Lower lobe of right lung (tissue), 2 donors: Measurements from ENCODE around the gene COG6. TPM values are rescaled to one million over a fixed set of nuclear protein-coding genes. Genes with fewer than 3 reads are reported as not detected.

Experiments used
- ATAC-seq, 2 donors: fragments of 200-7000 bp; cut with Tn5 transposase; one replicate each; pipeline ENCODE4 v1.9.1; 2020 to 2022; ENCODE audit warnings: mild to moderate bottlenecking in 2 of 2, moderate library complexity in 2 of 2
- DNase-seq: peaks from one replicate; pipeline ENCODE4 v3.0.0-alpha.2; 2020
- H3K27ac ChIP-seq: fragments of 200-600 bp; one replicate; pipeline ENCODE4 v1.8.0; 2022
- H3K27me3 ChIP-seq: fragments of 200-600 bp; one replicate; pipeline ENCODE4 v1.8.0; 2022; ENCODE audit warnings: low read depth
- H3K36me3 ChIP-seq: fragments of 200-600 bp; one replicate; pipeline ENCODE4 v1.8.0; 2022; ENCODE audit warnings: mild to moderate bottlenecking
- H3K4me1 ChIP-seq: fragments of 200-600 bp; one replicate; pipeline ENCODE4 v1.8.0; 2022
- H3K4me3 ChIP-seq: fragments of 200-600 bp; one replicate; pipeline ENCODE4 v1.8.0; 2022; ENCODE audit warnings: mild to moderate bottlenecking
- H3K9me3 ChIP-seq: fragments of 200-600 bp; one replicate; pipeline ENCODE4 v1.8.0; 2022
- CTCF ChIP-seq: fragments of 200-600 bp; IDR thresholded peaks from one replicate; pipeline ENCODE4 v1.8.0; 2022; ENCODE audit warnings: antibody characterized with exemption, mild to moderate bottlenecking
- intact Hi-C: fragments of 100-400 bp; cut with DNase I; formaldehyde crosslinking; loops from one replicate; pipeline ENCODE4 v1.11.0; 2022
- total RNA-seq: library from RNA; stranded (reverse); fragmentation: NEBNext Ultra II Directional; extraction: Animal tissue kit (Norgen Biotek cat#: 25700); gene quantifications from one replicate; pipeline ENCODE4 v1.2.1, GENCODE V29; 2021
- donor health status: DM: no; HTN: yes; CAD: no; lungs with severe emphysema.

The COG6 gene
- total RNA-seq, 1 donor from 2014 or later: 28.6 TPM

DNA sequence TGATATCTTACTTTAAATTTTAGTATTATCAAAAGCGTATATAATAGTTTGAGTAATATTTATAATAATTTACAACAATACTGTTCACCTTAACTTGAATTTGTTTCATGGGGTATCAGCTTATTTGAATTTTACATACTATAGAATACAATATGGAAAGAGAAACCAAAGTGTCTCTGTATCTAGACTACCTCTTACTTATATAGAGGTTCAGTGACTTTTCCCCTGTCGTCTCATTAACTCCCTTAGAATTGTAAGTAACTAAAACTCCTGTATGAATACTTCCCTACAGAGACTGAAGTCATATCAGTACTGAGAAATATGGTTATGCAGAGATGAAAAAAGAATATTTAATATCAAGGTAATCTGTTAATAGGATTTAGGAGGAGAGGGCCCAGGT, 26.8 kb downstream of the COG6 start:
- H3K27ac ChIP-seq: no peak overlapping the region
- no peaks in the 10 kb centered on the region for H3K9me3 ChIP-seq
- no peaks in the 10 kb centered on the region for H3K27me3 ChIP-seq
- no peak for TF ChIP-seq CTCF
- ATAC-seq: no peak
- intact Hi-C loops: no loop called here
- DNase-seq: no peak
- no peak overlapping the region for H3K4me3 ChIP-seq
- H3K36me3 ChIP-seq: peaks cover 48% of the 10 kb centered on the region
- no peaks in the 10 kb centered on the region for H3K4me1 ChIP-seq

- Histone ChIP-seq H3K4me3 (no peak overlapping the region), H3K4me1 (no peaks in the 10 kb centered on the region), H3K36me3 (peaks cover 51% of the 10 kb centered on the region), H3K27me3 (no peaks in the 10 kb centered on the region), H3K9me3 (no peaks in the 10 kb centered on the region), H3K27ac (no peak overlapping the region)
- no peak for TF ChIP-seq CTCF
- intact Hi-C loops: no loop called here
- ATAC-seq: no peak
- no peak for DNase-seq
These were observed 27.3 kb downstream of the COG6 start for GRCh38 chr13:39682788-39683187.

- H3K27me3 ChIP-seq: no peaks in the 10 kb centered on the region
- DNase-seq (no peak), ATAC-seq (peak in 1 of 2 donors; percentile 54)
- H3K4me1 ChIP-seq: no peaks in the 10 kb centered on the region
- intact Hi-C loops: no loop called here
- H3K36me3 ChIP-seq: peaks cover 47% of the 10 kb centered on the region
- no peak overlapping the region for H3K4me3 ChIP-seq
- H3K27ac ChIP-seq: no peak overlapping the region
- TF ChIP-seq CTCF: peak; percentile 43
- H3K9me3 ChIP-seq: no peaks in the 10 kb centered on the region
These were observed 29.2 kb downstream of the COG6 start for GRCh38 chr13:39684531-39685137.

DNA sequence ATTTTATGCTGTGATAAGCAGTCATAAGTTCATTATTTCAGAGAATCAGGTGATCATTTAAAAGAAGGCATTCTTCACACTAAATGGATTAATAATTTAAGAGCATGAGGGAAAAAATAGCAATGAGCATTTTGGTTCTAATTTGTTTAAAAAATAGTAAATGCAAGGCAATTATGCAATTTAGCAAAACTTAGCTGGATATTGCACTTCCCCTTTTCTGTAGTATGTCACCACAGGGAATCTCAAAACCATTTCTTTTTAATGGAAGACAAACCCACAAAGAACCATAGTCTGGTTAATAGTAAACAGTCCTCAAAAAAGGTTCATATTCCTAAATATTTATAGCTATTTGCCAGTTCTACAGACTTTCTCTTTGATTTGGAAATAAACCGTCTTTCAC, 30.2 kb downstream of the COG6 start:
- Histone ChIP-seq H3K4me1 (no peaks in the 10 kb centered on the region), H3K4me3 (no peak overlapping the region), H3K27ac (no peak overlapping the region), H3K9me3 (no peaks in the 10 kb centered on the region), H3K36me3 (peaks cover 46% of the 10 kb centered on the region), H3K27me3 (no peaks in the 10 kb centered on the region)
- ATAC-seq (no peak), DNase-seq (no peak)
- intact Hi-C loops: no loop called here
- no peak for TF ChIP-seq CTCF

GRCh38 chr13:39688278-39688677, 32.8 kb downstream of the COG6 start:
- no peak for TF ChIP-seq CTCF
- ATAC-seq: no peak
- Histone ChIP-seq H3K4me3 (no peak overlapping the region), H3K27ac (no peak overlapping the region), H3K9me3 (no peaks in the 10 kb centered on the region), H3K27me3 (no peaks in the 10 kb centered on the region), H3K4me1 (no peaks in the 10 kb centered on the region), H3K36me3 (peaks cover 21% of the 10 kb centered on the region)
- intact Hi-C loops: no loop called here
- no peak for DNase-seq
